Measurements from ENCODE around the gene UQCRC2.
"Not testable (repeated sequence)": the region's sequence is repeated elsewhere in the genome, so short reads cannot be mapped to it uniquely, and the experiment has no call there.

Gene UQCRC2

GRCh38 chr16:22013486-22013885 lies 60.3 kb downstream of the UQCRC2 start:
- DNase-seq, result no peak

GRCh38 chr16:22014271-22014873 lies 61.2 kb downstream of the UQCRC2 start:
- DNase-seq, result no peak

- no peak for DNase-seq
Measured at GRCh38 chr16:22016927-22017326, 63.8 kb downstream of the UQCRC2 start.

- DNase-seq, result no peak
Measured at GRCh38 chr16:22018559-22018958, 65.4 kb downstream of the UQCRC2 start.

- DNase-seq, result no peak
Measured at GRCh38 chr16:22022151-22022550, 69.0 kb downstream of the UQCRC2 start.

GRCh38 chr16:22023505-22023904 lies 70.3 kb downstream of the UQCRC2 start:
- no peak for DNase-seq

GRCh38 chr16:22024785-22025184 lies 71.6 kb downstream of the UQCRC2 start:
- DNase-seq, result not testable (repeated sequence)

GRCh38 chr16:22027633-22028032 lies 74.5 kb downstream of the UQCRC2 start:
- no peak for DNase-seq

GRCh38 chr16:22029632-22030031 lies 76.5 kb downstream of the UQCRC2 start:
- no peak for DNase-seq

GRCh38 chr16:22030087-22030812 lies 77.1 kb downstream of the UQCRC2 start:
- DNase-seq, result no peak

GRCh38 chr16:22031483-22032083 lies 78.4 kb downstream of the UQCRC2 start:
- DNase-seq, result no peak

All from NCI-H1930 (cell line).